ENCODE results near the gene PCDHGA6. TPM values are rescaled to one million over a fixed set of nuclear protein-coding genes. Genes with fewer than 3 reads are reported as not detected.

PCDHGA6 gene
- total RNA-seq, 2 donors from 2014 or later, result 0.16 to 0.29 TPM

GRCh38 chr5:141427783-141428426 is 54.2 kb downstream of the PCDHGA6 start:
- Mint-ChIP-seq H3K27me3 (ENCODE audit: low read depth) (peaks cover 75% of the 10 kb centered on the region), H3K4me3 (no peak overlapping the region), H3K27ac (no peak overlapping the region)

More at GRCh38 chr5:141427783-141428426, 54.2 kb downstream of the PCDHGA6 start:
- peaks cover 16 to 22% of the 10 kb centered on the region in 2 donors for H3K36me3 Mint-ChIP-seq (ENCODE audit: insufficient read depth in 2 of 2)
- H3K9me3 Mint-ChIP-seq, result peaks cover 10 to 13% of the 10 kb centered on the region in 2 donors
- peaks cover 21% of the 10 kb centered on the region for H3K4me1 Mint-ChIP-seq (ENCODE audit: low read depth)
- ATAC-seq (replicated peaks in 1 of 2) (no peak), DNase-seq (no peak)

Other genes with a start within 250 kb of the PCDHGA6 start
- gene PCDHB5, start 238.7 kb upstream of the PCDHGA6 start, total RNA-seq, result not detected
- gene PCDHB6, start 223.8 kb upstream of the PCDHGA6 start, total RNA-seq, result not detected
- not detected for gene PCDHB7, start 201.2 kb upstream of the PCDHGA6 start, total RNA-seq
- not detected for gene PCDHB8, start 196.1 kb upstream of the PCDHGA6 start, total RNA-seq
- not detected for gene PCDHB16, start 191.5 kb upstream of the PCDHGA6 start, total RNA-seq
- gene PCDHB9, start 186.7 kb upstream of the PCDHGA6 start, total RNA-seq, result under 1 TPM in 1 of 2 donors, not detected in 1; 0.05 TPM
- gene PCDHB10, start 181.5 kb upstream of the PCDHGA6 start, total RNA-seq, result not detected
- gene PCDHB11, start 174.3 kb upstream of the PCDHGA6 start, total RNA-seq, result not detected
- not detected for gene PCDHB12, start 165.2 kb upstream of the PCDHGA6 start, total RNA-seq
- gene PCDHB13, start 160.0 kb upstream of the PCDHGA6 start, total RNA-seq, result not detected
- gene PCDHB14, start 150.5 kb upstream of the PCDHGA6 start, total RNA-seq, result not detected
- gene PCDHB15, start 128.5 kb upstream of the PCDHGA6 start, total RNA-seq, result not detected
- gene SLC25A2, start 69.8 kb upstream of the PCDHGA6 start, total RNA-seq, result under 1 TPM; 0.46 to 0.63 TPM
- 10 to 100 TPM; 56.7 to 62.5 TPM for gene TAF7, start 53.1 kb upstream of the PCDHGA6 start, total RNA-seq
- under 1 TPM; 0.05 TPM for gene PCDHGA1, start 43.4 kb upstream of the PCDHGA6 start, total RNA-seq
- gene PCDHGA2, start 35.1 kb upstream of the PCDHGA6 start, total RNA-seq, result under 1 TPM in 1 of 2 donors, not detected in 1; 0.07 TPM
- under 1 TPM in 1 of 2 donors, not detected in 1; 0.12 TPM for gene PCDHGA3, start 30.1 kb upstream of the PCDHGA6 start, total RNA-seq
- under 1 TPM in 1 of 2 donors, not detected in 1; 0.19 TPM for gene PCDHGB1, start 23.8 kb upstream of the PCDHGA6 start, total RNA-seq
- gene PCDHGA4, start 18.9 kb upstream of the PCDHGA6 start, total RNA-seq, result under 1 TPM; 0.25 to 0.26 TPM
- gene PCDHGB2, start 13.9 kb upstream of the PCDHGA6 start, total RNA-seq, result under 1 TPM; 0.28 to 0.34 TPM
- under 1 TPM in 1 of 2 donors, not detected in 1; 0.12 TPM for gene PCDHGA5, start 9.7 kb upstream of the PCDHGA6 start, total RNA-seq
- gene PCDHGB3, start 3.6 kb upstream of the PCDHGA6 start, total RNA-seq, result under 1 TPM; 0.19 to 0.28 TPM
- under 1 TPM in 1 of 2 donors, not detected in 1; 0.12 TPM for gene PCDHGA7, start 8.9 kb downstream of the PCDHGA6 start, total RNA-seq
- gene PCDHGB4, start 13.8 kb downstream of the PCDHGA6 start, total RNA-seq, result not detected
- not detected for gene PCDHGA8, start 18.7 kb downstream of the PCDHGA6 start, total RNA-seq
- gene PCDHGB5, start 24.1 kb downstream of the PCDHGA6 start, total RNA-seq, result under 1 TPM; 0.17 to 0.21 TPM
- under 1 TPM; 0.09 to 0.10 TPM for gene PCDHGA9, start 28.9 kb downstream of the PCDHGA6 start, total RNA-seq
- under 1 TPM in 1 of 2 donors, not detected in 1; 0.09 TPM for gene PCDHGB6, start 34.1 kb downstream of the PCDHGA6 start, total RNA-seq
- under 1 TPM; 0.12 TPM for gene PCDHGA10, start 39.1 kb downstream of the PCDHGA6 start, total RNA-seq
- under 1 TPM in 1 of 2 donors, not detected in 1; 0.17 TPM for gene PCDHGB7, start 43.8 kb downstream of the PCDHGA6 start, total RNA-seq
- gene PCDHGA11, start 47.2 kb downstream of the PCDHGA6 start, total RNA-seq, result under 1 TPM in 1 of 2 donors, not detected in 1; 0.22 TPM
- gene PCDHGA12, start 56.6 kb downstream of the PCDHGA6 start, total RNA-seq, result under 1 TPM; 0.12 to 0.17 TPM
- gene PCDHGC3, start 102.1 kb downstream of the PCDHGA6 start, total RNA-seq, result not detected
- gene PCDHGC4, start 111.1 kb downstream of the PCDHGA6 start, total RNA-seq, result not detected
- gene PCDHGC5, start 115.2 kb downstream of the PCDHGA6 start, total RNA-seq, result not detected
- 100 to 1,000 TPM; 162 to 165 TPM for gene DIAPH1, start 245.1 kb downstream of the PCDHGA6 start, total RNA-seq